Uterus (tissue), 4 donors: ENCODE results near the gene PPFIBP2. TPM values are rescaled to one million over a fixed set of nuclear protein-coding genes. Genes with fewer than 3 reads are reported as not detected.

Experiments
- DNase-seq, 2 donors: peaks; one replicate each; pipeline ENCODE4 v3.0.0-alpha.2; 2019 to 2020
- H3K27ac ChIP-seq, 2 donors: fragments of 200-600 bp; sonication (generic); 1 replicate in 1 of 2; 2 replicates in 1 of 2; pipeline ENCODE4 v1.5.1; 2016 to 2018
- H3K27me3 ChIP-seq, 2 donors: fragments of 200-600 bp; sonication (generic); one replicate each; pipeline ENCODE4 v1.5.1; 2018 to 2019; ENCODE audit warnings: control low read depth in 1 of 2
- H3K36me3 ChIP-seq, 2 donors: fragments of 200-600 bp; sonication (generic); one replicate each; pipeline ENCODE4 v1.5.1; 2019; ENCODE audit warnings: control low read depth in 1 of 2
- H3K4me1 ChIP-seq, 2 donors: fragments of 200-600 bp; sonication (generic); one replicate each; pipeline ENCODE4 v1.5.1; 2018 to 2019; ENCODE audit warnings: control low read depth in 1 of 2
- H3K4me3 ChIP-seq, 2 donors: fragments of 200-600 bp; sonication (generic); 1 replicate in 1 of 2; 2 replicates in 1 of 2; pipeline ENCODE4 v1.5.1; 2018 to 2019; ENCODE audit warnings: mild to moderate bottlenecking in 1 of 2
- H3K9me3 ChIP-seq, 2 donors: fragments of 200-600 bp; sonication (generic); one replicate each; pipeline ENCODE4 v1.5.1; 2019; ENCODE audit warnings: control low read depth in 1 of 2
- CTCF ChIP-seq, 4 experiments: fragments of 200-600 bp in 2 of 4; fragments of 450-650 bp in 2 of 4; sonication (generic) in 2 of 4; IDR thresholded peaks; one replicate each; pipeline ENCODE4 v1.5.1; 2016 to 2019; ENCODE audit warnings: antibody characterized with exemption in 4 of 4, mild to moderate bottlenecking in 2 of 4, moderate library complexity in 1 of 4
- POLR2A ChIP-seq, 2 donors: fragments of 450-650 bp; IDR thresholded peaks; one replicate each; pipeline ENCODE4 v1.6.1; 2016; ENCODE audit warnings: antibody characterized with exemption in 2 of 2, mild to moderate bottlenecking in 1 of 2, moderate library complexity in 1 of 2
- intact Hi-C: fragments of 100-400 bp; cut with DNase I; formaldehyde crosslinking; loops from one replicate; pipeline ENCODE4 v1.15.1; 2023; ENCODE audit warnings: low total_unique reads
- total RNA-seq, 4 donors: library from RNA; depleted of rRNA in 3 of 4; stranded (reverse); fragments of >200 nt in 3 of 4; gene quantifications; one replicate each; pipeline versions ENCODE4 v1.1.0 to v1.2.4, GENCODE V29; 2014 to 2023
- donor health status: DM: yes; HTN: yes; CAD: no.

PPFIBP2 gene
- total RNA-seq, 4 donors from 2014 or later: 2.1 to 36.2 (median 15.2) TPM

DNA sequence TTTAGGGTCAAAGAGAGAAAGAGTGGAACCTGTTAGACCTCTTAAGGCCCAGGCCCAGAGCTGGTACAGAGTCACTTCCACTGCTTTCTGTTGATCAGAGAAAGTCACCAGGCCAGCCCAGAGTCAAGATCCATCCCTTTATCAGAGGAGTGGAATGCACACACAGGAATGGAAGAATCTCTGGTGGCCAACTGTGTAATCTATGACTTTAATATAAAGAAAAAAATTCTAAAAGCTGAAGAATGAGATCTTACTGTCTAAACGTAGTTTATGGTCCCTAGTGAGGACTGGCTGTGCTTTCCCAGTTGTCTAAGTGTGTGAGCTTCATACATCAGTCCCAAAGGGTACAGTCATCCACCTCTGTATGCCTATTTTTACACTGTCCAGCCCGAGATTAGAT, 51.0 kb downstream of the PPFIBP2 start:
- no peaks in the 10 kb centered on the region for H3K36me3 ChIP-seq
- no peaks in the 10 kb centered on the region for H3K4me1 ChIP-seq
- no peak overlapping the region for H3K4me3 ChIP-seq
- intact Hi-C loops: no loop called here
- no peak overlapping the region for H3K27ac ChIP-seq
- TF ChIP-seq POLR2A (IDR thresholded peaks at IDR 0.05) (no peak), CTCF (IDR thresholded peaks at IDR 0.05) (no peak)
- no peaks in the 10 kb centered on the region for H3K9me3 ChIP-seq
- no peaks in the 10 kb centered on the region for H3K27me3 ChIP-seq
- DNase-seq: no peak

DNA sequence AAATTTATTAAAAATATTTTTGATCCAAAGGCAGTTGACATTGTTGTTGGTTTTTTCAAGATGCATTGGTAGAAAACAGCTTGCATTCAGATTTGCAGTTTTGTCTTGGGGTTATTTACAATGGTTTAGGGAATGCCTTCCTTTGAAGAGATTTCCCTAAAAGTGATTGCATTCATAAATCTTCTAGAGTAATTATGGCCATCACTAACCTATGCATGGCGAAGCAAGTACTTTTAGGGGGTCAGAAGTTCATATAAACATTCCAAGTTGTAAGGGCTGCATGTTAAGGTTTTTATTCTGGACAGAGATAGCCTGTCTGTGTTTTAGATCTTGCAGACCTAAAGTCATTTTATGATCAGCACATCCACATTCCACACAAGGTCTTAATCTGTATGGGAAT, 53.5 kb downstream of the PPFIBP2 start:
- TF ChIP-seq CTCF (IDR thresholded peaks at IDR 0.05) (no peak), POLR2A (IDR thresholded peaks at IDR 0.05) (no peak)
- intact Hi-C loops: no loop called here
- Histone ChIP-seq H3K4me1 (no peaks in the 10 kb centered on the region), H3K4me3 (no peak overlapping the region), H3K27ac (no peak overlapping the region), H3K27me3 (no peaks in the 10 kb centered on the region), H3K9me3 (no peaks in the 10 kb centered on the region), H3K36me3 (no peaks in the 10 kb centered on the region)
- DNase-seq: no peak

DNA sequence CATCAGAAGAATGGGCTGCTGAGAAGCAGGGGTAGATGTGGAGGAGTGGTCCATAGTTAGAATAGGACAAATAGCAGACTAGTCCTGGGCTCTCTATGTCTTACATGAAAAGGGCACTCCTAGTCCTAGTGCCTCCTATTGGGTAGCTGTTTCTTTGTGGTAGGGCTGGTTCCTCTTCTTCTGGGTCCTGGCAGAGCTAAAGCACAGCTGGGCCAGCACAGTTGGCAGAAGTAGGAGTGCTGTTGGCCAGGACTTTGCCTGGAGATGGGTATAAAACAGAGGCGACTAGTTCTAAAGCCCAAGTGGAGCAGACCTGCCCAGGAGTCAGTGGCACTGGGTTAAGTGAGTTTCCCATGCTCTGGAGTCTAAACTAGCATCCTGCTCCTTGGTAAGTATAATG, 55.2 kb downstream of the PPFIBP2 start:
- no peak overlapping the region for H3K27ac ChIP-seq
- no peak overlapping the region for H3K4me3 ChIP-seq
- H3K4me1 ChIP-seq: peaks cover 0 to 4% of the 10 kb centered on the region in 2 donors
- no peak for TF ChIP-seq CTCF (IDR thresholded peaks at IDR 0.05)
- TF ChIP-seq POLR2A (IDR thresholded peaks at IDR 0.05): no peak
- no peaks in the 10 kb centered on the region for H3K27me3 ChIP-seq
- no peaks in the 10 kb centered on the region for H3K36me3 ChIP-seq
- no peaks in the 10 kb centered on the region for H3K9me3 ChIP-seq
- DNase-seq: no peak
- intact Hi-C loops: no loop called here

DNA sequence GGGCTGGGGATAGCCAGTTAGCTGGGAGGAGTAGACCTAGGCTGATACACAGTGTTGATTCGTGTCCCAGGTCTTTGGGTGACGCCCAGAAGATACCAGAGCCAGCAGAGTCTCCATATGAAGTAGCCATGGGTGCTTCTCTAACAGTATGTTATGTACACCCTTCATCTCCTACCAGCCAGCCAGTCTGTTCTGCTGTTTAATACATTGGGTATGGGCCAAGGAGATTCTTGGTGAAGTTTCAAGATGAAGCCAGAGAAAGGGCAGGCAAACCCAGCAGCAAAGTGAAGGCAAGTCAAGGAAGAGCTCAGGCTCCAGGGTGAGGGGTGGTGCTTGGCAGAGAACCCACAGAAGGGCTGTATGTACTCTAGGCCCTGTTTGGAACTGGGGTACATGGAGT, 56.4 kb downstream of the PPFIBP2 start:
- intact Hi-C loops: loop anchor here (5.0 kb wide), 1 partner anchor 117 kb away; no protein-coding TSS in a partner anchor
- no peaks in the 10 kb centered on the region for H3K27me3 ChIP-seq
- peaks cover 0 to 4% of the 10 kb centered on the region in 2 donors for H3K4me1 ChIP-seq
- H3K27ac ChIP-seq: no peak overlapping the region
- TF ChIP-seq POLR2A (IDR thresholded peaks at IDR 0.05): no peak
- TF ChIP-seq CTCF (IDR thresholded peaks at IDR 0.05): no peak
- no peak overlapping the region for H3K4me3 ChIP-seq
- H3K9me3 ChIP-seq: no peaks in the 10 kb centered on the region
- DNase-seq: no peak
- H3K36me3 ChIP-seq: no peaks in the 10 kb centered on the region

- TF ChIP-seq POLR2A (IDR thresholded peaks at IDR 0.05) (no peak), CTCF (IDR thresholded peaks at IDR 0.05) (no peak)
- Histone ChIP-seq H3K4me3 (no peak overlapping the region), H3K4me1 (peaks cover 0 to 7% of the 10 kb centered on the region in 2 donors), H3K27ac (no peak overlapping the region), H3K27me3 (no peaks in the 10 kb centered on the region), H3K9me3 (no peaks in the 10 kb centered on the region), H3K36me3 (no peaks in the 10 kb centered on the region)
- no peak for DNase-seq
- intact Hi-C loops: loop anchor here (5.0 kb wide), 1 partner anchor 116 kb away; no protein-coding TSS in a partner anchor
Observed at GRCh38 chr11:7570938-7571521, 57.2 kb downstream of the PPFIBP2 start.
